ENCODE data around the gene YY2. TPM values are rescaled to one million over a fixed set of nuclear protein-coding genes. Genes with fewer than 3 reads are reported as not detected.

The YY2 gene
- total and polyA plus RNA-seq, 2 of the 4 experiments (the other 2 are of a cell fraction), result 0.72 to 2.5 TPM

DNA sequence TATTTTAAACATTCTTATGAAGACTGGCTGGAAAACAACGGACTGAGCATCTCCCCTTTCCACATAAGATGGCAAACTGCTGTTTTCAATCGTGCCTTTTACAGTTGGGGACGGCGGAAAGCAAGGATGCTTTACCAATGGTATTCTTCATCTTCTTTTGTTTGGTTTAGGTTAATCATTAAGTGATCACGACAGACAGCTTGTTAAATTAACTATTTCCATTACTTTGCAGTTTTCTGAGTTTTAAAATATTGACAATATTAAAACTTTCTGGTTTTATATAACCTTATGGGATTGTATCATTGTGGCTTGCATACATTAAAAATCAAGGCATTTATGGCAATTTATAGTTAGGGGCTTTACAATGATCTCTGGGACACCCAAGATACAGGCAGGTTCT is 12.6 kb upstream of the YY2 start:
- Histone ChIP-seq H2BK120ac (ENCODE audit: low read depth, low read length) (no peak overlapping the region), H2BK15ac (ENCODE audit: low read depth, low read length) (no peak overlapping the region), H4K91ac (ENCODE audit: insufficient read depth, low read depth, low read length) (no peak overlapping the region), H3K4me2 (ENCODE audit: low read depth, low read length) (no peak overlapping the region), H2AFZ (replicated peaks; ENCODE audit: low read length, poor library complexity) (no peak overlapping the region), H2AK9ac (replicated peaks; ENCODE audit: low read depth, low read length, poor library complexity) (no peak overlapping the region), H3K4me1 (ENCODE audit: control insufficient read depth, insufficient read depth, low read length) (no peaks in the 10 kb centered on the region; the same call in 1 of the 2 replicates), H3K79me1 (ENCODE audit: low read depth in 1 of 2, low read length in 2 of 2) (peaks cover 9 to 13% of the 10 kb centered on the region in 2 experiments; a peak in 3 of 4 replicates), H3K23ac (ENCODE audit: low read depth, low read length) (0 out of 2 replicates have a peak overlapping the region, but pooled peaks have one; percentile 31), H3K9me1 (ENCODE audit: insufficient read depth, low read length) (0 out of 2 replicates have a peak, but pooled peaks cover 3% of the 10 kb centered on the region), H3K27ac (ENCODE audit: insufficient read depth, low read length) (no peak overlapping the region), H3K18ac (ENCODE audit: low read depth, low read length) (no peak overlapping the region), H3K27me3 (ENCODE audit: control insufficient read depth, insufficient read depth, low read length) (no peaks in the 10 kb centered on the region), H3K9ac (ENCODE audit: low read depth, low read length) (no peak overlapping the region), H4K5ac (ENCODE audit: low read depth, low read length) (no peak overlapping the region), H3K14ac (replicated peaks; ENCODE audit: low read depth, low read length) (no peak overlapping the region), H4K8ac (ENCODE audit: low read depth in 2 of 2, low read length in 2 of 2) (no peak overlapping the region), H2BK20ac (ENCODE audit: low read depth, low read length) (no peak overlapping the region), H4K20me1 (ENCODE audit: insufficient read depth, low read length) (no peaks in the 10 kb centered on the region), H2BK5ac (ENCODE audit: low read depth, low read length, poor library complexity, severe bottlenecking) (no peak overlapping the region), H3K4me3 (ENCODE audit: insufficient read depth, low read depth, low read length) (no peak overlapping the region), H3K56ac (ENCODE audit: extremely low read depth, insufficient read depth, low read length) (no peak overlapping the region), H2AK5ac (ENCODE audit: low read depth, low read length) (no peak overlapping the region), H3K36me3 (ENCODE audit: control insufficient read depth, insufficient read depth, low read length) (no peaks in the 10 kb centered on the region; the same call in 1 of the 2 replicates), H3K4ac (ENCODE audit: low read depth, low read length) (no peak overlapping the region), H3K9me3 (ENCODE audit: control insufficient read depth, insufficient read depth, low read length) (no peaks in the 10 kb centered on the region)
- WGBS, 2 experiments (ENCODE audit: extremely low coverage in 2 of 2, insufficient read length in 1 of 2), result no CpG with 5 or more reads among the region's 5 CpGs
- ChIA-PET POLR2A (ENCODE audit: unreplicated experiment) (no interaction called here), CTCF (interaction anchor here (1.0 kb wide), 1 partner anchor 142 kb away, joined by 3 read pairs; no protein-coding TSS in a partner anchor)
- no TSS peak for BruUV-seq (replicated peaks)
- intact Hi-C loops (cut with micrococcal nuclease) (no loop called here), in situ Hi-C loops (cut with MboI; ENCODE audit: low sequenced_read_pairs) (loop anchor here (5.0 kb wide), 1 partner anchor 129 kb away; no protein-coding TSS in a partner anchor), dilution Hi-C loops (cut with HindIII; ENCODE audit: low sequenced_read_pairs, unreplicated experiment) (no loop called here)
- ATAC-seq (ENCODE audit: low read depth) (no peak), DNase-seq (peak; percentile 1)
- TF ChIP-seq, protein P1, sequence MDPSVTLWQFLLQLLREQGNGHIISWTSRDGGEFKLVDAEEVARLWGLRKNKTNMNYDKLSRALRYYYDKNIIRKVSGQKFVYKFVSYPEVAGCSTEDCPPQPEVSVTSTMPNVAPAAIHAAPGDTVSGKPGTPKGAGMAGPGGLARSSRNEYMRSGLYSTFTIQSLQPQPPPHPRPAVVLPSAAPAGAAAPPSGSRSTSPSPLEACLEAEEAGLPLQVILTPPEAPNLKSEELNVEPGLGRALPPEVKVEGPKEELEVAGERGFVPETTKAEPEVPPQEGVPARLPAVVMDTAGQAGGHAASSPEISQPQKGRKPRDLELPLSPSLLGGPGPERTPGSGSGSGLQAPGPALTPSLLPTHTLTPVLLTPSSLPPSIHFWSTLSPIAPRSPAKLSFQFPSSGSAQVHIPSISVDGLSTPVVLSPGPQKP (IDR thresholded peaks at IDR 0.05; ENCODE audit: borderline replicate concordance, low read depth, low read length), result no peak
- no peak for TF ChIP-seq RFX5 (IDR thresholded peaks at IDR 0.05; ENCODE audit: low read depth, low read length)
- no peak for TF ChIP-seq SMC3 (IDR thresholded peaks at IDR 0.05; ENCODE audit: low read depth, low read length)
- no peak for TF ChIP-seq POLR2A (IDR thresholded peaks at IDR 0.05; ENCODE audit: low read depth, low read length)
- TF ChIP-seq, protein P2, sequence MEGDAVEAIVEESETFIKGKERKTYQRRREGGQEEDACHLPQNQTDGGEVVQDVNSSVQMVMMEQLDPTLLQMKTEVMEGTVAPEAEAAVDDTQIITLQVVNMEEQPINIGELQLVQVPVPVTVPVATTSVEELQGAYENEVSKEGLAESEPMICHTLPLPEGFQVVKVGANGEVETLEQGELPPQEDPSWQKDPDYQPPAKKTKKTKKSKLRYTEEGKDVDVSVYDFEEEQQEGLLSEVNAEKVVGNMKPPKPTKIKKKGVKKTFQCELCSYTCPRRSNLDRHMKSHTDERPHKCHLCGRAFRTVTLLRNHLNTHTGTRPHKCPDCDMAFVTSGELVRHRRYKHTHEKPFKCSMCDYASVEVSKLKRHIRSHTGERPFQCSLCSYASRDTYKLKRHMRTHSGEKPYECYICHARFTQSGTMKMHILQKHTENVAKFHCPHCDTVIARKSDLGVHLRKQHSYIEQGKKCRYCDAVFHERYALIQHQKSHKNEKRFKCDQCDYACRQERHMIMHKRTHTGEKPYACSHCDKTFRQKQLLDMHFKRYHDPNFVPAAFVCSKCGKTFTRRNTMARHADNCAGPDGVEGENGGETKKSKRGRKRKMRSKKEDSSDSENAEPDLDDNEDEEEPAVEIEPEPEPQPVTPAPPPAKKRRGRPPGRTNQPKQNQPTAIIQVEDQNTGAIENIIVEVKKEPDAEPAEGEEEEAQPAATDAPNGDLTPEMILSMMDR (conservative IDR thresholded peaks at IDR 0.05; ENCODE audit: low read depth, low read length), result no peak
- TF ChIP-seq MAZ (IDR thresholded peaks at IDR 0.05; ENCODE audit: borderline replicate concordance, low read depth, low read length), result no peak
- no peak for TF ChIP-seq RCOR1 (IDR thresholded peaks at IDR 0.05; ENCODE audit: insufficient replicate concordance, low read length)
- TF ChIP-seq, protein P3, sequence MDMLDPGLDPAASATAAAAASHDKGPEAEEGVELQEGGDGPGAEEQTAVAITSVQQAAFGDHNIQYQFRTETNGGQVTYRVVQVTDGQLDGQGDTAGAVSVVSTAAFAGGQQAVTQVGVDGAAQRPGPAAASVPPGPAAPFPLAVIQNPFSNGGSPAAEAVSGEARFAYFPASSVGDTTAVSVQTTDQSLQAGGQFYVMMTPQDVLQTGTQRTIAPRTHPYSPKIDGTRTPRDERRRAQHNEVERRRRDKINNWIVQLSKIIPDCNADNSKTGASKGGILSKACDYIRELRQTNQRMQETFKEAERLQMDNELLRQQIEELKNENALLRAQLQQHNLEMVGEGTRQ (IDR thresholded peaks at IDR 0.05; ENCODE audit: low read depth, low read length), result no peak
- TF ChIP-seq FOS (IDR thresholded peaks at IDR 0.05; ENCODE audit: low read depth, low read length), result no peak
- no peak for TF ChIP-seq CHD1 (IDR thresholded peaks at IDR 0.05; ENCODE audit: low read depth, low read length)
- no peak for TF ChIP-seq BHLHE40 (IDR thresholded peaks at IDR 0.05; ENCODE audit: low read depth, low read length)
- no peak for TF ChIP-seq MXI1 (IDR thresholded peaks at IDR 0.05; ENCODE audit: borderline replicate concordance, low read depth, low read length)
- no peak for TF ChIP-seq CEBPB (IDR thresholded peaks at IDR 0.05; ENCODE audit: low read depth, low read length)
- TF ChIP-seq NFE2L2 (IDR thresholded peaks at IDR 0.05; ENCODE audit: low read depth, low read length), result no peak
- TF ChIP-seq RAD21 (IDR thresholded peaks at IDR 0.05; ENCODE audit: low read length), result no peak
- no peak for TF ChIP-seq MAFK (IDR thresholded peaks at IDR 0.05; ENCODE audit: low read depth, low read length)
